GM20000 (cell line): ENCODE data around the gene SLC9C1.

Experiments used
- DNase-seq: peaks from one replicate; pipeline ENCODE4 v3.0.0; 2012; ENCODE audit warnings: low spot score
- CTCF ChIP-seq: IDR thresholded peaks from 2 replicates; pipeline ENCODE4 v1.5.1; 2012; ENCODE audit warnings: mild to moderate bottlenecking, control low read depth; ENCODE audit errors: extremely low read depth, missing control alignments

The SLC9C1 gene

GRCh38 chr3:112293368-112294321 lies at the start of gene SLC9C1:
SLC9C1 (minus strand) TSS chr3:112294216; CDS start chr3:112286791, 7,425 bp downstream.
- peak; percentile 44 for DNase-seq
- peak; percentile 39 for TF ChIP-seq CTCF

- DNase-seq, result no peak
- TF ChIP-seq CTCF, result no peak
Observed at GRCh38 chr3:112341386-112341785, 47.4 kb upstream of the SLC9C1 start.

GRCh38 chr3:112339609-112340008 lies 45.6 kb upstream of the SLC9C1 start:
- TF ChIP-seq CTCF, result no peak
- DNase-seq, result no peak

- no peak for DNase-seq
- no peak for TF ChIP-seq CTCF
Observed at GRCh38 chr3:112339134-112339533, 45.1 kb upstream of the SLC9C1 start.

- no peak for DNase-seq
- TF ChIP-seq CTCF, result no peak
Observed at GRCh38 chr3:112338727-112339056, 44.7 kb upstream of the SLC9C1 start.

- no peak for DNase-seq
- no peak for TF ChIP-seq CTCF
Observed at GRCh38 chr3:112338021-112338726, 44.2 kb upstream of the SLC9C1 start.

- no peak for TF ChIP-seq CTCF
- no peak for DNase-seq
Observed at GRCh38 chr3:112335434-112335781, 41.4 kb upstream of the SLC9C1 start.
